ENCODE data around the gene NUBP2. TPM values are rescaled to one million over a fixed set of nuclear protein-coding genes. Genes with fewer than 3 reads are reported as not detected.

NUBP2 gene
- total RNA-seq, 4 donors from 2014 or later, result 15.3 to 165 (median 59.6) TPM

DNA sequence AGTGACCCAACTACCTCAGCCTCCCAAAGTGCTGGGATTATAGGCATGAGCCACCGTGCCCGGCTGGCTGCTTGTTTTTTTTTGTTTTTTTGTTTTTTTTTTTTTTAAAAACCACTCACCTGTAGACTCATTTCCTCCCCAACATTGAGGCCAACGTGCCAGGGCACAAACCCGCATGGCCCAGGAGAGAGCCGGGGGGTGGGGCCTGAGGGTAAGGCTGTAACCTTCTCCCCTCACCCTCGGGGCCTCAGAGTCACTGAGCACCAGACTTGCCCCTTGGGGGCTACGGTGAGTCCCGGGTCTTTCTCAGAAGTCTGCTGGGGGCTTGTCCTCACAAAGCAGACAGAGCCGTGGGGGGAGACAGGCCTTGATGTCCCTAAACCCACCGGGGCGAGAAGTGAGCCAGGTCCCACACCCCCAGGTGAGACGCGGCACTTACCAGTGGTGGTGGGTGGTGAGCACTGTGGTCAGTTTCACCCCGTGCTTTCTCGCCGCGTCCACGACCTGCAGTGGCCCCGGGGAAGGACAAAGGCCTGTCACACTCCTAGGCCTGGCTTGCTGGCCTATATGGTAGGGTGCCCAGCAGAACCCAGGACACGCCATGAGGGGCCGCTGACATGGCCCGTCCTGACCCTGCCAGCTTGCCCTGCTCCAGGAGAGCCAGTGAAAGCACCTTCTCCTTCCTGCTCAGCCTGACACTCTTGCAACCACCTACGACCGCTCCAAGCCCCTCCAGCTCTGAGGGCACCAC lies 39.3 kb downstream of the NUBP2 start:
- Histone ChIP-seq H3K36me3 (peaks cover 0 to 26% (median 3%) of the 10 kb centered on the region in 4 donors), H3K27me3 (no peaks in the 10 kb centered on the region), H3K4me3 (no peak overlapping the region), H3K4me1 (peaks cover 9 to 15% (median 13%) of the 10 kb centered on the region in 4 donors), H3K27ac (no peak overlapping the region), H3K9me3 (no peaks in the 10 kb centered on the region)
- in situ Hi-C loops (cut with MboI; ENCODE audit: low pct_ligation_motif_present in 1 of 4, low pct_unique_long_range_greater_than_20kb in 1 of 4, low sequenced_read_pairs in 3 of 4) (no loop called here), intact Hi-C loops (cut with DNase I; ENCODE audit: low total_unique reads) (no loop called here)
- no peak for DNase-seq
- 90% methylated on average over 14 of the region's 24 CpGs; no CpG with 5 or more reads in 1 of the 2 donors for WGBS, 2 donors (ENCODE audit: low coverage in 1 of 2)
- no peak for TF ChIP-seq EP300 (IDR thresholded peaks at IDR 0.05; ENCODE audit: low read depth)
- TF ChIP-seq POLR2AphosphoS5 (IDR thresholded peaks at IDR 0.05), result no peak
- TF ChIP-seq, protein P1, sequence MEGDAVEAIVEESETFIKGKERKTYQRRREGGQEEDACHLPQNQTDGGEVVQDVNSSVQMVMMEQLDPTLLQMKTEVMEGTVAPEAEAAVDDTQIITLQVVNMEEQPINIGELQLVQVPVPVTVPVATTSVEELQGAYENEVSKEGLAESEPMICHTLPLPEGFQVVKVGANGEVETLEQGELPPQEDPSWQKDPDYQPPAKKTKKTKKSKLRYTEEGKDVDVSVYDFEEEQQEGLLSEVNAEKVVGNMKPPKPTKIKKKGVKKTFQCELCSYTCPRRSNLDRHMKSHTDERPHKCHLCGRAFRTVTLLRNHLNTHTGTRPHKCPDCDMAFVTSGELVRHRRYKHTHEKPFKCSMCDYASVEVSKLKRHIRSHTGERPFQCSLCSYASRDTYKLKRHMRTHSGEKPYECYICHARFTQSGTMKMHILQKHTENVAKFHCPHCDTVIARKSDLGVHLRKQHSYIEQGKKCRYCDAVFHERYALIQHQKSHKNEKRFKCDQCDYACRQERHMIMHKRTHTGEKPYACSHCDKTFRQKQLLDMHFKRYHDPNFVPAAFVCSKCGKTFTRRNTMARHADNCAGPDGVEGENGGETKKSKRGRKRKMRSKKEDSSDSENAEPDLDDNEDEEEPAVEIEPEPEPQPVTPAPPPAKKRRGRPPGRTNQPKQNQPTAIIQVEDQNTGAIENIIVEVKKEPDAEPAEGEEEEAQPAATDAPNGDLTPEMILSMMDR (IDR thresholded peaks at IDR 0.05), result no peak
- no peak for TF ChIP-seq POLR2A (IDR thresholded peaks at IDR 0.05)

DNA sequence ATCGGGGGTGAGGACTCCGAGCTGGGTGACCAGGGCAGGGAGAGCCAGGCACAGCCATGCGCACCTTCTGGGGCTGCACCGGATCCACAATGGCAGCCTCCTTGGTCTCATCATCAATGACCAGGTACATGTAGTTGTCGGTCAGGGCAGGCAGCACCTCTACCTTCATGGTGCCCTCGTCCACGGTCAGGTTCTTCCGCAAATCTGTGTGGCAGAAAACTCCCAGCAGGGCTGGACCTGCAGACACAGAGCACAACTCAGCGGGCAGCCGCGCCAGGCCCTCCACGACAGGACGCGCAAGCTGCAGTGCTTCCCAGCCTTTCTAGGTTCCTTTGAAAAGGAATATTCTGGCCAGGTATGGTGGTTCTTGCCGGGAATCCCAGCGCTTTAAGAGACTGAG lies 40.0 kb downstream of the NUBP2 start:
- Histone ChIP-seq H3K27me3 (no peaks in the 10 kb centered on the region), H3K4me3 (no peak overlapping the region), H3K9me3 (no peaks in the 10 kb centered on the region), H3K4me1 (peaks cover 11 to 17% (median 15%) of the 10 kb centered on the region in 4 donors), H3K36me3 (peaks cover 0 to 25% (median 3%) of the 10 kb centered on the region in 4 donors), H3K27ac (no peak overlapping the region)
- in situ Hi-C loops (cut with MboI; ENCODE audit: low pct_ligation_motif_present in 1 of 4, low pct_unique_long_range_greater_than_20kb in 1 of 4, low sequenced_read_pairs in 3 of 4) (no loop called here), intact Hi-C loops (cut with DNase I; ENCODE audit: low total_unique reads) (no loop called here)
- TF ChIP-seq, protein P1 (IDR thresholded peaks at IDR 0.05), result no peak
- TF ChIP-seq POLR2A (IDR thresholded peaks at IDR 0.05), result no peak
- TF ChIP-seq POLR2AphosphoS5 (IDR thresholded peaks at IDR 0.05), result no peak
- no peak for TF ChIP-seq EP300 (IDR thresholded peaks at IDR 0.05; ENCODE audit: low read depth)
- DNase-seq, result no peak
- 97% methylated on average over 16 of the region's 16 CpGs; no CpG with 5 or more reads in 1 of the 2 donors for WGBS, 2 donors (ENCODE audit: low coverage in 1 of 2)

DNA sequence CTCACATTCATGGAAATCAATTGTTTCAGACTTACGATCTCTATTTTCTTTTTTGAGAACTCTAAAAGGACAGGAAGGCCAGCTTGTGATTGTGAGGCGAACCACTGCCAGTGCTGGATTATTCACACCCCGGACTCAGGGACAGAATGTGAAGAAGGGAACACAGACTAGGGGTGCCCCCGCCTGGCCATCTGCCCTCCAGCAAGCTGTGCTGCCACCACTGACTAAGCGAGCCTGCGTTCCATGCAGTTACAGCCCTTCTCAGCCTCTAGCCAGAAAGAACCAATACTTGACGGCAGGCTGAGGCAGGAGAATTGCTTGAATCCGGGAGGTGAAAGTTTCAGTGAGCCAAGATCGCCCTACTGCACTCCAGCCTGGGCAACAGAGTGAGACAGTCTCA lies 41.1 kb downstream of the NUBP2 start:
- H3K9me3 ChIP-seq, result no peaks in the 10 kb centered on the region
- in situ Hi-C loops (cut with MboI; ENCODE audit: low pct_ligation_motif_present in 1 of 4, low pct_unique_long_range_greater_than_20kb in 1 of 4, low sequenced_read_pairs in 3 of 4) (no loop called here), intact Hi-C loops (cut with DNase I; ENCODE audit: low total_unique reads) (no loop called here)
- H3K36me3 ChIP-seq, result peaks cover 0 to 21% (median 3%) of the 10 kb centered on the region in 4 donors
- no peak for DNase-seq
- no peaks in the 10 kb centered on the region for H3K27me3 ChIP-seq
- peaks cover 21 to 25% (median 23%) of the 10 kb centered on the region in 4 donors for H3K4me1 ChIP-seq
- WGBS, 2 donors (ENCODE audit: low coverage in 1 of 2), result 71 to 100% methylated on average over 2 to 9 of the region's 9 CpGs
- no peak overlapping the region for H3K4me3 ChIP-seq
- H3K27ac ChIP-seq, result no peak overlapping the region
- TF ChIP-seq POLR2A (IDR thresholded peaks at IDR 0.05), result no peak
- TF ChIP-seq, protein P1 (IDR thresholded peaks at IDR 0.05), result no peak
- no peak for TF ChIP-seq EP300 (IDR thresholded peaks at IDR 0.05; ENCODE audit: low read depth)
- TF ChIP-seq POLR2AphosphoS5 (IDR thresholded peaks at IDR 0.05), result no peak

DNA sequence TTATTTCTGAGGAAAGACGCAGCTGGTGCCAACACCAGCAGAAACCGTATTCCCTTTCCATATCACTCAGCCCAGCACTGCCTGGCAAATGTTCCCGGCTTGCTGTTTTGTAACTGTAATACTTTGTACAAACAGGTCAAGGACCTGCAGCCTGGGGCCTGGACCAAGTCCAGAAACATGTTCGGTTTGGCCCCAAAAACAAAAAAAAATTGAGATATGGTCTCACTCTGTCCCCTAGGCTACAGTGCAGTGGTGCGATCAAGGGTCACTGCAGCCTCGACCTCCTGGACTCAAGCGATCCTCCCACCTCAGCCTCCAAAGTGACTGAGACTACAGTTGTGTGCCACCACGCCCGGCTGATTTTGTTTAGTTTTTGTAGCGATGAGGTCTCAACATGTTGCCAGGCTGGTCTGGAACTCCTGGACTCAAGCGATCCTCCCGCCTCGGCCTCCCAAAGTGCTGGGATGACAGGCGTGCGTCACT lies 42.7 kb downstream of the NUBP2 start:
- in situ Hi-C loops (cut with MboI; ENCODE audit: low pct_ligation_motif_present in 1 of 4, low pct_unique_long_range_greater_than_20kb in 1 of 4, low sequenced_read_pairs in 3 of 4), result no loop called here
- intact Hi-C loops (cut with DNase I; ENCODE audit: low total_unique reads), result no loop called here
- no peak for TF ChIP-seq POLR2A (IDR thresholded peaks at IDR 0.05)
- peak overlapping the region; percentile 80 to 97 (median 94) for H3K27ac ChIP-seq
- H3K4me1 ChIP-seq, result peaks cover 24 to 41% (median 34%) of the 10 kb centered on the region in 4 donors
- WGBS, 2 donors (ENCODE audit: low coverage in 1 of 2), result 50 to 60% methylated on average over 2 to 15 of the region's 15 CpGs
- DNase-seq, result no peak
- peak overlapping the region; percentile 56 to 74 (median 62) for H3K4me3 ChIP-seq
- no peaks in the 10 kb centered on the region for H3K27me3 ChIP-seq
- peaks cover 0 to 16% (median 0%) of the 10 kb centered on the region in 4 donors for H3K36me3 ChIP-seq
- no peaks in the 10 kb centered on the region for H3K9me3 ChIP-seq

All from transverse colon (tissue), 4 donors.